HG02840 (cell line): ENCODE results near the gene ZHX3.
"Not testable (repeated sequence)": the region's sequence is repeated elsewhere in the genome, so short reads cannot be mapped to it uniquely, and the experiment has no call there.

Experiments used
- ATAC-seq: cut with Tn5 transposase; IDR thresholded peaks from one replicate; pipeline ENCODE4 v1.9.1; 2021; ENCODE audit warnings: mild to moderate bottlenecking, moderate library complexity, moderate number of reproducible peaks; ENCODE audit not compliant: unreplicated experiment, low FRiP score

Gene ZHX3

DNA sequence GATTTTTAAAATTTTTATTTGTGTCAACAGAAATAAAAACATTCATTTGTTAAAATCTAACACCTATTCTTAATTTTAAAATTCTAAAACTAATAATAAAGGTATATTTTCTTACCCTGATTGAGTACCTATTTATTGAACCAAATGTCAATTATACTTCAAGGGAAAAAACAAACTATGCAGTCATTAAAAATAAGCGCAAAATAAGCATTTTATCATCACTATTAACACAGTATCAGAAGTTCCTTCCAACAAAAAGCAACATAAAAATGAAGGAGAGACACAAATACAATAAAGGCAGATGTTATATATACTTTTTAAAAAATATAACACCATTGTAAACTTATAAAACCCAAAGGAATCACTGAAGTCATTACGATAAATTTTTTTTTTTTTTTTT, 52.7 kb downstream of the ZHX3 start:
- ATAC-seq, result no peak

DNA sequence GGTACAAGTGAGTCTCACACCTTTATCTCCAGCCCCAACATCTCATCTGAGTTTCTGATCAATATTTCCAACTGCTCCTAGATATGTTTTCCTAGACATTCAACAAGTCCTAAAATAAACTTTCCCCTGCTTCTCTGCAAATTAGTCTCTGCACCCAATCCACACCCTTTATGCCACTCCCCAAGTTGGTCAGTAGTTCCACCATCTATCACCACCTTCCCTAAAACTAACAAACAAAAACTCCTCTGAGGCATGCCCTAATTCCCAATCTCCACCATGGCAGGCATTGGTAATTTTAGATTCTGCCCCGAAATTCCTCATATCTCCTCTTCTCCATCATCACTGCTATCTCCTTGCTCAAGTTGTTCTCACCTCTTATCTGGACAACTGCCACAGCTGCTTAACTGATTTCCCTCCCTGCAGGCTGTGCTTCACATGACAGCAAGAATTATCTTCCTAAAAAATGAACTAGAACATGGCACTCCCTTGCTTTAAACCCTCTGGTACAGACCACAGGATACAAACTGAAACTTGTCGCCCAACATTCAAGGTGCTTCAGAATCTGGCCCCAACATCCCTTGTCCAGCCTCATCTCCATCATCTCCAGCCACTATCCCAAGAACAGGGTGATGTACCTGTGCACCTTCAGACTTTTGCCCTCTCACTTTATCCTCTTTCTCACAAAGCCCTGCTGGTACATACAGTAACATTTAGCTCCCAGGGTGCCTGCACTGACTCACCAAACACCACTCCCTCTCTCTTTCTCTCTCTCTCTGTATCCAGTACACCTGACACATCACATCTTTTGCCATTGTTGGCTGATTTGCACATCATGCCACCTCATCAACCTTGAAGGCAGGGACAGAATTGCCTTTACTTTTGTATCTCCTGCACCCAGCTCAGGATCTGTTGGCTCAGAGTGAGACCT, 55.5 kb downstream of the ZHX3 start:
- no peak for ATAC-seq

DNA sequence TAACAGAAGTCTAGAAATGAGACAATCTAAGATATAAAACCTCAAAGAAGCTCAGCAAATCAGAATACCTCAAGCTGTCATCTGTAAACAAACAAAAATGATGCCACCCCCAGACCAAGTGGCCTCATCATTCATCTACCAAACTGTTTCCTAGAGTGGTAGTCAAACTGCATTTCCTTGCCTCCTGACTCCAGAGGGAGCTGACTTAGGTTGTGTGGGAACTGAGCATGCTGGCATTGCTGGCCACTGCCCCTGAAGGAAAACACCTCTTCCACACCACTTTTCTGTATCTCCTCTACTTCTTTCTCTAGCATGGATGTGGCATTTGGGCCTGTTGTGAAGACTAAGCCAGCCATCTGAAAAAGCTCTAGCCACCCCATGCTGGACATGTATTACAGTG, 56.3 kb downstream of the ZHX3 start:
- no peak for ATAC-seq

DNA sequence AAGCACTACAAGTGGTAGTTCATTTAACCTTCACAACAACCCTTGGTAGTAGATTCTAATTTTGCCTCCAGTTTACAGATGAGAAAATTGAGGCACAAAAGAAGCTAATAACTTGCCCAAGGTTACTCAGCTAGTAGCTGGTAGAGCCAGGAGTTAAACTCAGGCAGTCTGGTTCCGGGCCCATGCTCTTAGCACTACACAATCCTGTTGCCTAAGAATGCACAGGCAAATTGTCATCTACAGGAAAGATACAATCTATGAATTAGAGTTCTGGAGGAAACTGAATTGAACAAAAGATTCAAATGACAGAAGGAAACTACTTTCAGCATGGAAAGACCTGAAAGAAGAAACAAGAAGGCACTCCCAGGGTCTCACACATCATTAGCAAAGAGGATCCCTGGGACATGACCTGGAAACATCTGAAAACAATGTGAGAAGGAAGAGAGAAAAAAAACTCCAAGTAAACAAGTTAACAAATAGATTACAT, 56.8 kb downstream of the ZHX3 start:
- no peak for ATAC-seq

GRCh38 chr20:41259309-41259708, 58.2 kb downstream of the ZHX3 start:
- ATAC-seq, result no peak

GRCh38 chr20:41258474-41258873, 59.1 kb downstream of the ZHX3 start:
- ATAC-seq, result no peak

GRCh38 chr20:41256516-41256915, 61.0 kb downstream of the ZHX3 start:
- ATAC-seq, result no peak

GRCh38 chr20:41255655-41256054, 61.9 kb downstream of the ZHX3 start:
- no peak for ATAC-seq

- ATAC-seq, result no peak
Measured at GRCh38 chr20:41249411-41250281, 67.9 kb downstream of the ZHX3 start.

GRCh38 chr20:41248368-41249024, 69.0 kb downstream of the ZHX3 start:
- ATAC-seq, result no peak

- no peak for ATAC-seq
Measured at GRCh38 chr20:41247523-41248367, 69.8 kb downstream of the ZHX3 start.

GRCh38 chr20:41245086-41245707, 72.3 kb downstream of the ZHX3 start:
- no peak for ATAC-seq

GRCh38 chr20:41242807-41243206, 74.7 kb downstream of the ZHX3 start:
- no peak for ATAC-seq

DNA sequence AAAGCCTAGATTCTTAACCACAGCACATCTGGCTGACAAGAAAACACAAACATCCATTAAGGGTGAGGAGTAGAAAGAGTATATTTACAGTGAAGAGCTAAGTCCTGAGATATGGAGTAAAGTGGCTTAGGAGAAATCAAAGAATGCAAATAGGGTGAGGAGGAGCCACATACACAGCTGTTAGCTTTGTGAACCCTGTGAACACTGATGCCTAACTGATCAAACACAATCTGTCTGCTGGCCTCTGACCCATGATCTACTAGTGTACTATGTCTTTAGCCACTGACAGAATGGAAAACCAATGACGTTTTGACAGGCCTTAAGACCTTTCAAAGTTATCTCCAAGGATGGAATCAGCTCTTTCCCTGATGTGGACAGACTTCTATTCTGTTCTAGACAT, 75.2 kb downstream of the ZHX3 start:
- no peak for ATAC-seq

DNA sequence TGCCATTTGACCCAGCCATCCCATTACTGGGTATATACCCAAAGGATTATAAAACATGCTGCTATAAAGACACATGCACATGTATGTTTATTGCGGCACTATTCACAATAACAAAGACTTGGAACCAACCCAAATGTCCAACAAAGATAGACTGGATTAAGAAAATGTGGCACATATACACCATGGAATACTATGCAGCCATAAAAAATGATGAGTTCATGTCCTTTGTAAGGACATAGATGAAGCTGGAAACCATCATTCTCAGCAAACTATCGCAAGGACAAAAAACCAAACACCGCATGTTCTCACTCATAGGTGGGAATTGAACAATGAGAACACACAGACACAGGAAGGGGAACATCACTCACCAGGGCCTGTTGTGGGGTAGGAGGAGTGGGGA, 80.3 kb downstream of the ZHX3 start:
- ATAC-seq, result not testable (repeated sequence)

- not testable (repeated sequence) for ATAC-seq
Measured at GRCh38 chr20:41236818-41237217, 80.7 kb downstream of the ZHX3 start.

DNA sequence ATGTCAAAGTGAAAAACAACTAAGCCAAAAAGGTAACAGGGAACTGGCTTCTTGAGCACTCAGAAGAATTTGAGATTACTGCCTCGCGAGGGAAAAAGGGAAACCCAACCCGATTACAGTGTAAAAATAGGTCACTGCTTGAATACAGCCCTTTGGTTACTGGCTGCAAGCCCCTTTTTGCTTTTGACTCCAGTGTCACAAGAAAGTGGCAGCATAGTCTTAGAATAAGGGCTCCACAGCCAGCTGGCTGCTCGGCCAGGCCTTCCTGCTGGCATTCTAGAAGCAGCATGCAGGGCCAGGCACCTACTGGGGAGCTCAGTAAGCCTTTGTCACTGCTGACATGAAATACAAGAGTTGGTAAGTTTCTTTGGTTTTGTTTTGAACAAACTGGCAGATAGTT, 83.0 kb downstream of the ZHX3 start:
- ATAC-seq, result no peak

DNA sequence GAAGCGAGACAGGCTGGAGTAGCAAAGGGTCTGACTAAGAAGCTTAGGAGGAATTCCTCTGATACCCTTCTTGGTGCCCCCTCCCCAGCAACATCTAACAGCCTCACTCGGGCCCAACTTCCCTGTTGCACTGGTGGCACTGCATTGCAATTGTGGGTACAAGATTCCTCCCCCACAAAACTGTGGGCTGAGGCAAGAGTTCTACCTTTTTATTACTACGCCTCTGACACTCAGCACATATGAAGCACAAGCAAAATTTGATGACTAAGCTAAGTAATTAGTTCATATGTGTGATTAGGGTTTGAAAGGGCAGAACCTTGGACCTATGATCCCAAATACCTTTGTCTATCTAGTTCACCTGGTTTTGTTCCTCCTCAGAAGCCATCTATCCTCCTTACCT, 83.5 kb downstream of the ZHX3 start:
- ATAC-seq, result no peak
